Suprapubic skin (tissue), 3 donors: Measurements from ENCODE around the gene AKAP12.

ENCODE experiments used
- CTCF ChIP-seq, 2 donors: fragments of 200-600 bp in 1 of 2; fragments of 450-650 bp in 1 of 2; sonication (generic) in 1 of 2; IDR thresholded peaks; one replicate each; pipeline ENCODE4 v1.5.1; 2016 to 2019; ENCODE audit warnings: antibody characterized with exemption in 2 of 2, mild to moderate bottlenecking in 1 of 2, moderate library complexity in 1 of 2
- EP300 ChIP-seq: sonication (generic); formaldehyde crosslinking; IDR thresholded peaks from one replicate; pipeline ENCODE4 v1.6.1; 2017; ENCODE audit warnings: antibody characterized with exemption

- TF ChIP-seq CTCF (IDR thresholded peaks at IDR 0.05) (no peak), EP300 (no peak)
Observed at GRCh38 chr6:151257985-151258445, 18.2 kb downstream of the AKAP12 start.
